Motor neuron (in vitro differentiated cells): ENCODE results near the gene SIGLEC9. TPM values are rescaled to one million over a fixed set of nuclear protein-coding genes. Genes with fewer than 3 reads are reported as not detected.

Source experiments
- ATAC-seq, 8 experiments: fragments of 200-7000 bp; cut with Tn5 transposase; replicated peaks in 6 of 8; 2 replicates each; pipeline ENCODE4 v1.8.0; 2021; ENCODE audit warnings: mild to moderate bottlenecking in 8 of 8, moderate library complexity in 8 of 8
- H3K27ac ChIP-seq, 2 donors: fragments of 250-450 bp; sonication (Bioruptor Pico); 2 replicates each; pipeline ENCODE4 v1.9.0; 2021; ENCODE audit warnings: antibody characterized with exemption in 2 of 2, mild to moderate bottlenecking in 2 of 2, moderate library complexity in 1 of 2
- H3K4me1 ChIP-seq, 2 donors: fragments of 250-450 bp; sonication (Bioruptor Pico); replicated peaks in 1 of 2; 2 replicates each; pipeline ENCODE4 v1.6.1; 2021; ENCODE audit warnings: antibody characterized with exemption in 2 of 2, mild to moderate bottlenecking in 2 of 2, moderate library complexity in 1 of 2
- H3K4me3 ChIP-seq, 5 donors: fragments of 250-450 bp; sonication (Bioruptor Pico); 2 replicates each; pipeline ENCODE4 v1.9.0; 2021; ENCODE audit warnings: antibody characterized with exemption in 5 of 5, mild to moderate bottlenecking in 5 of 5, moderate library complexity in 4 of 5
- WGBS, 10 experiments: fragments of 450-650 bp; shearing (Covaris generic); methylation state at CpG; one replicate each; pipeline ENCODE4 v1.0.0; 2022; 5-methylcytosine and 5-hydroxymethylcytosine counted together
- in situ Hi-C, 9 experiments: fragments of 400-800 bp; cut with MboI; loops; one replicate each; pipeline ENCODE4 v1.15.0; 2021; ENCODE audit warnings: low sequenced_read_pairs in 9 of 9, low pct_unique_long_range_greater_than_20kb in 2 of 9; ENCODE audit not compliant: unreplicated experiment in 9 of 9
- total RNA-seq, 8 experiments: library from RNA; unstranded; fragments of 300-600 nt; gene quantifications; 2 replicates each; pipeline versions ENCODE4 v1.2.3 to v1.2.4, GENCODE V29; 2022

The SIGLEC9 gene
- total RNA-seq, 8 experiments from 2014 or later: 0.09 to 0.33 (median 0.21) TPM; not detected in 5

DNA sequence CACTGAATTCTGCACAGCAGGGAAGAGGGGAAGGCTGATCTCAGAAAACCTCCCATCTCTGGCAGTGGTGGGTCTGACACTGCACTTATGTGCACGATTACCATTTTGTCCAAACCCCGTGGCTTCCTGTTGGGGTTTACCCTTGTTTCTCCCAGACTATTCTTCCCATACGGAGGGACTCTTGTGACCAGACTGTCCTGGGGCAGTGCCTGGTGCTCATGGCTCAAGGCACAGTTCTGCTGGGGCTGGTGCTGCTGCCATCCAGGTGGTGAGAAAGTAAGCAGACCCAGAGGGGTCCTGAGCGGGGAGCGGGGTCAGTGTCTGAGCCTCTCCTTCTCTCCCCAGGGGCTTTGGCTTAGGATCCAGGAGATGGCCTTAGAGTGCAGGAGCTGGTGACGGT, 5.1 kb upstream of the SIGLEC9 start:
- Histone ChIP-seq H3K4me3 (no peak overlapping the region), H3K27ac (no peak overlapping the region), H3K4me1 (no peaks in the 10 kb centered on the region)
- WGBS, 10 experiments: 73 to 100% (median 83%) methylated on average over 1 to 3 of the region's 6 CpGs; no CpG with 5 or more reads in 6 of the 10 experiments
- peak in 2 of 8 experiments; percentile 33 for ATAC-seq
- in situ Hi-C loops: no loop called here

DNA sequence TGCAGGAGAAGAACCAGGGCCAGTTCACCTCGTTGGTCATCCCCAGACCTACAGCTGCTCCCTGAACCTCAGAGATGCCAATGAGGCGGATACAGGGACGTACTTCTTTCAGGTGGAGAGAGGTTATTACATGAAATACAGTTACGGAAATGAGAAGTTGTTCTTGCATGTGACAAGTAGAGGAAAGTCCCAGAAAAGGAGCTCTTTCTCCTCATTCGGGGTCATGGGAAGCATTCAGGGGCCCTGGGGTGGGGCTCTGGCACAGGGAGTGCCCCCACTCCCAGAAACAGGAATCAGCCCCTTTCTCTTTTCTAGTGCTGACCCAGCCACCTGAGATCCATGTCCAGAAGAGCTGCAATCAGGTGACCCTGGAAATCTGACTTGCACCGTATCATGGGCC, 4.5 kb upstream of the SIGLEC9 start:
- ATAC-seq: no peak
- in situ Hi-C loops: no loop called here
- no peak overlapping the region for H3K4me3 ChIP-seq
- H3K4me1 ChIP-seq: no peaks in the 10 kb centered on the region
- WGBS, 10 experiments: 40 to 73% (median 58%) methylated on average over 1 to 5 of the region's 6 CpGs; no CpG with 5 or more reads in 5 of the 10 experiments
- H3K27ac ChIP-seq: no peak overlapping the region

DNA sequence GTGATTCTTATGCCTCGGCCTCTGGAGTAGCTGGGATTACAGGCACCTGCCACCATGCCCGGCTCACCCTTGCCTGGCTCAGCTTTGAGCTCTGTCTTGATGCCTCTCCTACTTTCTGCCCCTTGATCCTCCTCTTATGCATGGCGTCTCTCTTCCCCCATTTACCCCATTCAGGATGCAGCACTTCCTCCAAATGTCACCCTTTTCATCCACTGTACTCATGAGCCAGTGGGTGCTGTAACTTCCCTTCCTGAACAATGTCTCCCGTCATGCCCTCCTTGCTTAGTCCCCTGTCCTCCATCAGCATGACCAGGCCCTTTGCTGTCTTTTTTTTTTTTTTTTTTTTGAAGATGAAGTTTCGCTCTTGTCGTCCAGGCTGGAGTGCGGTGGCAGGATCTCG, 3.4 kb upstream of the SIGLEC9 start:
- in situ Hi-C loops: no loop called here
- Histone ChIP-seq H3K4me1 (no peaks in the 10 kb centered on the region), H3K27ac (no peak overlapping the region), H3K4me3 (no peak overlapping the region)
- WGBS, 10 experiments: 43 to 100% (median 77%) methylated on average over 1 to 7 of the region's 8 CpGs
- ATAC-seq: no peak

DNA sequence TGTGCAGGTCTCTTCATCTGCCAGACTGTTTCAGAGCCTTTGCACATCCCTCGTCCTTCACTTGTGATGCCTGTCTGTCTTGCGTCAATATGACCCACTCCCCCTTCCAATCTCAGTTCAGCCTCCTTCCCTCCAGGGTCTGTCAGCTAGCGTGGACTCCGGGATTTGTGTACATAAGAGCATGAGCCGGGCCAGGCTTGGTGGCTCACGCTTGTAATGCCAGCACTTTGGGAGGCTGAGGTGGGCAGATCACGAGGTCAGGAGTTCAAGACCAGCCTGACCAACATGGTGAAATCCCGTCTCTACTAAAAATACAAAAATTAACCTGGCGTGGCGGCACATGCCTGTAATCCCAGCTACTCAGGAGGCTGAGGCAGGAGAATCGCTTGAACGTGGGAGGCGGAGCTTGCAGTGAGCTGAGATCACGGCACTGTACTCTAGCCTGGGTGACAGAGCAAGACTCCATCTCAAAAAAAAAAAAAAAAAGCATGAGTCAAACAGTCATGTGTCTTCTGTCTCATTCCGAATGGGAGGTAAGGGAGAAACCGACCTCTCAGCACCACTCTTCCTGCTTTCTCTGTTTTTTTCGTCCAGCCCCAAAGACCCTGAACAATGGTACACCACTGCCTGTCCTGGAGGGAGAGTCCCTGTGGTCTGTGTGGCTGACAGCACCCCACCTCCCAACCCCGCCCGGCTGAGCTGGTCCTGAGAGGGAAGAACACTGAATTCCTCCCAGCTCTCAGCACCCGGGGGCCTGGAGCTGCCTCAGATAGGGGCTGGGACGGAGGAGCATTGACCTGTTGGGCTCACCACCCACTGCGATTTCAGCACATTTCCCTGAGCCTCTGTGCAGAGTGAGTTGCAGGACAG, 2.4 kb upstream of the SIGLEC9 start:
- H3K4me3 ChIP-seq: no peak overlapping the region
- WGBS, 10 experiments: 0 to 84% (median 61%) methylated on average over 1 to 15 of the region's 22 CpGs; no CpG with 5 or more reads in 2 of the 10 experiments
- ATAC-seq: peak in 7 of 8 experiments; percentile 52 to 94 (median 84)
- no peak overlapping the region for H3K27ac ChIP-seq
- in situ Hi-C loops: no loop called here
- no peaks in the 10 kb centered on the region for H3K4me1 ChIP-seq

DNA sequence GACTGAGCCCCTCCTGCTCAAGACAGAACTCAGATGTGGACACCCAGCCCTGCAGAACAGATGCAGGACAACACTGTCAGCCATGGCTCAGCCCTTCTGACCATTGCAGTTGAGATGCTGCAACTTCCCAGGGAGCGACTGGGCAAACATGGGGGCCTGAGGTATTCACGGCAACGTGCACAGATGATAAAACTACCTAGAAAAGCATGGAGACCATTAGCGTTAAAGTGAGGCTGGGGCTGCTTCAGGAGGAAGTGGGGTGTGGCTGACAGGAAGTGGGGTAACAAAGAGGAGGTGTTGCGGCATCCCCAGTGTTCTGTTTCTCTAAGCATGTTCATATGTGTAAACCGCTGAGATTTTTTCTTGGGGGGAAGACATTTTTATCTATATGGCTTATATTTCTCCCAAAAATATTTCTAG, 1.3 kb upstream of the SIGLEC9 start:
- no peak for ATAC-seq
- Histone ChIP-seq H3K4me1 (no peaks in the 10 kb centered on the region), H3K4me3 (no peak overlapping the region), H3K27ac (no peak overlapping the region)
- in situ Hi-C loops: no loop called here
- WGBS, 10 experiments: 40 to 75% (median 58%) methylated on average over 3 to 6 of the region's 6 CpGs; no CpG with 5 or more reads in 6 of the 10 experiments

DNA sequence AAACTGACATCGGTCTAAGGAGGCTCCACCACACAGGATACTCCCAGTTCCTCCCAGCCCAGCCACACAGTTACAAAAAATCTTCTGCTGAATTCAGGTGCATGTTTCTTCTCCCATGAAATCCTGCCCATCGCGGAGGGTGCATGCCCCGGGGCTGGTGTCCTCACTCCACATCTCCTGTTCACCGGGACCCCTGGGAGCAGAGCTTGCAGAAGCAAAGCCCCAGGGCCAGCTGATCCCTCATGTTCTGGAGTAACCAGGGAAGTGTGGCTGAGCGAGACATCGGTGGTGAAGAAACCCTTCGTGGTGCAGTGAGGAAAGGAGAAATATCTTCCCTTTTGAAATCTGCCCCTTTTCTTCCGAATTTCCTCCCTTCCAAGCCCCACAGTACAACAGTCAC, 904 bp upstream of the SIGLEC9 start:
- no peaks in the 10 kb centered on the region for H3K4me1 ChIP-seq
- WGBS, 10 experiments: 27 to 100% (median 74%) methylated on average over 1 to 8 of the region's 9 CpGs; no CpG with 5 or more reads in 5 of the 10 experiments
- H3K4me3 ChIP-seq: no peak overlapping the region
- ATAC-seq: no peak
- in situ Hi-C loops: no loop called here
- H3K27ac ChIP-seq: no peak overlapping the region

DNA sequence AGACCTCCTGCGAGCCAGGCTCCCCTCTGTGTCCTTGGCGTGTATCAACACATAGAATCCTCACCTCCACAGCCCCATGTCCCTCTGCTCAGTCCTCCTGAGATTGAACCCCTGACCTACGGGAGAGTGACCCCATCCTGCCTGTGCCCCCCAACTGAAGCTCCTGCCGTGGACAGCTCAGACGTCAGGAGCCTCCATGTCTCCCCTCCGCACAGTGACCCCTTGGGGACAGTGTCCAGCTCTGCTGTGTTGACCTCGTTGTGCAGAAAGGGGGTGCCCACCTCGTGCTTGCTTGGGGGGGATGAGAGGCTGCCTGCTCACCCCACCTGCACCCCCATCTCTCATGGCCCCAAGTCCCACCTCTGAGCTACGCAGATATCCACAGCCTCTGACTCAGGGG, 490 bp upstream of the SIGLEC9 start:
- no peak for ATAC-seq
- no peak overlapping the region for H3K27ac ChIP-seq
- H3K4me3 ChIP-seq: no peak overlapping the region
- no peaks in the 10 kb centered on the region for H3K4me1 ChIP-seq
- 20 to 50% methylated on average over 1 of the region's 9 CpGs; no CpG with 5 or more reads in 8 of the 10 experiments for WGBS, 10 experiments
- in situ Hi-C loops: no loop called here

DNA sequence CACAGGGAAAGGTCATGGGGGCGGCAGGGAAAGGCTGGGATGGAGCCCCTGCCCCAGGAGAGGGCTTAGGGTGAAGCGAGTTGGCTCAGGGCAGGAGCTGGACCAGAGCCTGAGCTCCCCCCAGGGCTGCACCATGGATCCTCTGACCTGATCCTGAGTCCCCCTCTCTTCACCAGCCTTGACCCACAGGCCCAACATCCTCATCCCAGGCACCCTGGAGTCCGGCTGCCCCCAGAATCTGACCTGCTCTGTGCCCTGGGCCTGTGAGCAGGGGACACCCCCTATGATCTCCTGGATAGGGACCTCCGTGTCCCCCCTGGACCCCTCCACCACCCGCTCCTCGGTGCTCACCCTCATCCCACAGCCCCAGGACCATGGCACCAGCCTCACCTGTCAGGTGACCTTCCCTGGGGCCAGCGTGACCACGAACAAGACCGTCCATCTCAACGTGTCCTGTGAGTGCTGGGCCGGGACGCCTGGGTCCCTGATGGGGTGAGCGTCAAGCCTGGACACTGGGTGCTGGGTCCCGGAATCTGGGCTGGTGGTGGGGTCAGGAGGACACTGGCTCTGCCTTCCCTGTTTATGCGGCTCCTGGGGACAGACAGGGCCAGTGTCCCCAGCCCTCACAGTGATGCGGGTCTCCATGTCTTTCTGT, 842 bp downstream of the SIGLEC9 start:
- Histone ChIP-seq H3K27ac (no peak overlapping the region), H3K4me3 (no peak overlapping the region), H3K4me1 (no peaks in the 10 kb centered on the region)
- in situ Hi-C loops: no loop called here
- ATAC-seq: no peak
- WGBS, 10 experiments: 38 to 80% (median 50%) methylated on average over 2 of the region's 16 CpGs; no CpG with 5 or more reads in 7 of the 10 experiments

DNA sequence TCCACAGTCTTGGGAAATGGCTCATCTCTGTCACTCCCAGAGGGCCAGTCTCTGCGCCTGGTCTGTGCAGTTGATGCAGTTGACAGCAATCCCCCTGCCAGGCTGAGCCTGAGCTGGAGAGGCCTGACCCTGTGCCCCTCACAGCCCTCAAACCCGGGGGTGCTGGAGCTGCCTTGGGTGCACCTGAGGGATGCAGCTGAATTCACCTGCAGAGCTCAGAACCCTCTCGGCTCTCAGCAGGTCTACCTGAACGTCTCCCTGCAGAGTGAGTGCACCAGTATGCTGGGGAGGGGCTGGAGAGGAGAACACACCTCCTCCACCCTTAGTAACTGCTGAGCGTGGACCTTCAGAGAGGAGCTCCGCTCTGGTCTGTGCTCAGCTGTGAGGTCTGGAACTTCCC, 2.3 kb downstream of the SIGLEC9 start:
- in situ Hi-C loops: no loop called here
- H3K4me1 ChIP-seq: no peaks in the 10 kb centered on the region
- no peak overlapping the region for H3K27ac ChIP-seq
- WGBS, 10 experiments: 10 to 83% (median 53%) methylated on average over 1 to 3 of the region's 6 CpGs; no CpG with 5 or more reads in 6 of the 10 experiments
- H3K4me3 ChIP-seq: no peak overlapping the region
- ATAC-seq: no peak

DNA sequence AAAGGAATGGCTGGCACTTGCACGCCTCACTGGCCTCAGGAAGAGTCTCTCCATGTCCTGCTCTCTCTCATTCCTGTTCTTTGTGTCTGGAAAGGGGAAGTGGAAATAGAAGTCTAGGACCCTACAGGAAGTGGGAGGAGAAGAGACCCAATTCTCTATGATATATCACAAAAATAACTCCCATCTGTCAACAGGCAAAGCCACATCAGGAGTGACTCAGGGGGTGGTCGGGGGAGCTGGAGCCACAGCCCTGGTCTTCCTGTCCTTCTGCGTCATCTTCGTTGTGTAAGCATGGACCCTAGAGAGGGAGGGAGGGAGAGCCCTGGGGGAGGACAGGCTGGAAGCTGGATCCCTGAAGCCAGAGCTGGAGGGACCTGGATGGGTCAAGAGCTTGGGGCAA, 3.0 kb downstream of the SIGLEC9 start:
- Histone ChIP-seq H3K27ac (no peak overlapping the region), H3K4me3 (no peak overlapping the region), H3K4me1 (no peaks in the 10 kb centered on the region)
- no peak for ATAC-seq
- in situ Hi-C loops: no loop called here
- 0 to 90% (median 43%) methylated on average over 1 to 3 of the region's 4 CpGs; no CpG with 5 or more reads in 1 of the 10 experiments for WGBS, 10 experiments

DNA sequence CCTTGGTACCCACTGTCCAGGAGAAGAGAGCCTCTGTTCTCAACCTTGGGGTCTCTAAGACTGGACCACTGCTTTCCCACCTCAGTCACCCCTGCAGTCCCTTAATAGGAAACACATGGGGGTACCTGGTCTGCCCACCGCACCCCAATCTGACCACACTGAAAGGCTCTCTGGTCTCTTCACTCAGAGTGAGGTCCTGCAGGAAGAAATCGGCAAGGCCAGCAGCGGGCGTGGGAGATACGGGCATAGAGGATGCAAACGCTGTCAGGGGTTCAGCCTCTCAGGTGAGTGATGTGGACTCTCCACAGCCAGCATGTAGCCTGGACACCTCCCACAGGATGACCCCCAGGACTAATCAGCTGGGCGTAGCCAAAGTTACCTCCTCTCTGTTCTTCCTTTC, 3.5 kb downstream of the SIGLEC9 start:
- 40 to 100% (median 82%) methylated on average over 1 to 7 of the region's 7 CpGs; no CpG with 5 or more reads in 2 of the 10 experiments for WGBS, 10 experiments
- in situ Hi-C loops: no loop called here
- ATAC-seq: no peak
- Histone ChIP-seq H3K4me3 (no peak overlapping the region), H3K27ac (no peak overlapping the region), H3K4me1 (no peaks in the 10 kb centered on the region)

DNA sequence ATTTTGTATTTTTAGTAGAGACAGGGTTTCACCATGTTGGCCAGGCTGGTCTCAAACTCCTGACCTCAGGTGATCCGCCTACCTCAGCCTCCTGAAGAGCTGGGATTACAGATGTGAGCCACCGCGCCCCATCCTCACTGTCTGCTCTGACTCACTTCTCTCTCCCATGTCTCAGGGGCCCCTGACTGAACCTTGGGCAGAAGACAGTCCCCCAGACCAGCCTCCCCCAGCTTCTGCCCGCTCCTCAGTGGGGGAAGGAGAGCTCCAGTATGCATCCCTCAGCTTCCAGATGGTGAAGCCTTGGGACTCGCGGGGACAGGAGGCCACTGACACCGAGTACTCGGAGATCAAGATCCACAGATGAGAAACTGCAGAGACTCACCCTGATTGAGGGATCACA, 5.0 kb downstream of the SIGLEC9 start:
- WGBS, 10 experiments: 40 to 71% (median 67%) methylated on average over 1 to 4 of the region's 8 CpGs; no CpG with 5 or more reads in 7 of the 10 experiments
- in situ Hi-C loops: no loop called here
- Histone ChIP-seq H3K4me3 (no peak overlapping the region), H3K27ac (no peak overlapping the region), H3K4me1 (no peaks in the 10 kb centered on the region)
- ATAC-seq: no peak
